H1 (cell line): Measurements from ENCODE around the gene SCGB1A1. TPM values are rescaled to one million over a fixed set of nuclear protein-coding genes. Genes with fewer than 3 reads are reported as not detected.

Experiments
- CTCF ChIA-PET: fragments of 300-600 bp; sonication (Branson Sonifier 250); formaldehyde crosslinking; loops from one replicate; lab custom pipeline; 2021; ENCODE audit not compliant: partially characterized antibody; lab: Charles Lee
- POLR2A ChIA-PET: fragments of 300-600 bp; sonication (Branson Sonifier 250); formaldehyde crosslinking; loops from one replicate; lab custom pipeline; 2021; ENCODE audit warnings: inconsistent platforms; ENCODE audit not compliant: partially characterized antibody; lab: Charles Lee
- DNase-seq, 2 experiments: peaks; one replicate each; pipeline versions ENCODE4 v3.0.0 to v3.0.0-alpha.2; 2010 to 2022; ENCODE audit warnings: low spot score in 2 of 2, low read depth in 1 of 2, mixed read lengths in 1 of 2
- FAIRE-seq: peaks from 2 replicates; lab custom pipeline; 2011; peaks lifted over from hg19 to GRCh38; lab: Jason Lieb, UNC
- H2AFZ ChIP-seq: 2 replicates; pipeline ENCODE4 v1.8.1; 2012; ENCODE audit warnings: low read length, inconsistent platforms
- H2AK5ac ChIP-seq: 2 replicates; pipeline ENCODE4 v1.6.1; 2013; ENCODE audit warnings: low read depth, low read length
- H2BK120ac ChIP-seq: replicated peaks from 2 replicates; pipeline ENCODE3; 2013; ENCODE audit warnings: low read depth, low read length, inconsistent platforms
- H2BK12ac ChIP-seq: 2 replicates; pipeline ENCODE4 v1.6.1; 2013; ENCODE audit warnings: low read depth, low read length
- H2BK15ac ChIP-seq: 2 replicates; pipeline ENCODE4 v1.6.1; 2013; ENCODE audit warnings: low read length
- H2BK20ac ChIP-seq: 2 replicates; pipeline ENCODE4 v1.6.1; 2013; ENCODE audit warnings: low read length
- H2BK5ac ChIP-seq: 2 replicates; pipeline ENCODE4 v1.6.1; 2013; ENCODE audit warnings: low read depth, low read length
- H3K14ac ChIP-seq: 2 replicates; pipeline ENCODE4 v1.6.1; 2013; ENCODE audit warnings: inconsistent platforms; ENCODE audit not compliant: insufficient read length
- H3K18ac ChIP-seq: 2 replicates; pipeline ENCODE4 v1.6.1; 2013; ENCODE audit warnings: low read length; ENCODE audit errors: extremely low read depth
- H3K23ac ChIP-seq: 2 replicates; pipeline ENCODE4 v1.6.1; 2013; ENCODE audit warnings: inconsistent platforms; ENCODE audit not compliant: insufficient read length
- H3K23me2 ChIP-seq: 2 replicates; pipeline ENCODE4 v1.6.1; 2013; ENCODE audit warnings: low read depth, low read length
- H3K27ac ChIP-seq: 2 replicates; pipeline ENCODE4 v1.6.1; 2011; ENCODE audit warnings: low read depth, low read length, inconsistent platforms
- H3K27me3 ChIP-seq, 4 experiments: replicated peaks in 1 of 4; 1 replicate in 1 of 4; 2 replicates in 3 of 4; pipeline versions ENCODE4 v1.6.1 to v1.8.1; 2011 to 2013; ENCODE audit warnings: low read length in 3 of 4, mild to moderate bottlenecking in 3 of 4, inconsistent platforms in 2 of 4, mixed read lengths in 2 of 4, moderate library complexity in 1 of 4; ENCODE audit not compliant: control insufficient read depth in 3 of 4, insufficient read depth in 3 of 4; ENCODE audit errors: extremely low read depth in 1 of 4
- H3K36me3 ChIP-seq, 4 experiments: 2 replicates each; pipeline versions ENCODE4 v1.6.1 to v1.8.1; 2011 to 2013; ENCODE audit warnings: mild to moderate bottlenecking in 4 of 4, low read length in 3 of 4, moderate library complexity in 2 of 4, control low read depth in 1 of 4, inconsistent platforms in 1 of 4; ENCODE audit not compliant: insufficient read depth in 4 of 4, control insufficient read depth in 2 of 4
- H3K4ac ChIP-seq: replicated peaks from 2 replicates; pipeline ENCODE3; 2013; ENCODE audit warnings: low read length, low read depth, mixed read lengths, inconsistent platforms; ENCODE audit not compliant: insufficient read length
- H3K4me1 ChIP-seq, 4 experiments: replicated peaks in 1 of 4; 1 replicate in 1 of 4; 2 replicates in 3 of 4; pipeline versions ENCODE4 v1.6.1 to v1.8.1; 2011 to 2013; ENCODE audit warnings: low read length in 3 of 4, inconsistent platforms in 2 of 4, mixed read lengths in 1 of 4; ENCODE audit not compliant: insufficient read depth in 4 of 4, control insufficient read depth in 3 of 4
- H3K4me2 ChIP-seq, 2 experiments: 2 replicates each; pipeline versions ENCODE4 v1.6.1 to v1.8.1; 2011 to 2013; ENCODE audit warnings: low read depth in 2 of 2, low read length in 2 of 2, control low read depth in 1 of 2, inconsistent platforms in 1 of 2, mild to moderate bottlenecking in 1 of 2; ENCODE audit not compliant: insufficient read depth in 1 of 2
- H3K4me3 ChIP-seq, 4 experiments: fragments of 200-600, 300-600 bp in 1 of 4; sonication (generic), shearing (Covaris generic), sonication (Bioruptor Twin) in 1 of 4; 2 replicates each; pipeline versions ENCODE4 v1.5.1 to v1.8.1; 2011 to 2016; ENCODE audit warnings: low read length in 4 of 4, low read depth in 3 of 4, control low read depth in 2 of 4, inconsistent platforms in 2 of 4, mild to moderate bottlenecking in 2 of 4, mixed read lengths in 1 of 4, moderate library complexity in 1 of 4; ENCODE audit not compliant: insufficient read depth in 2 of 4; ENCODE audit errors: extremely low read depth in 1 of 4
- H3K56ac ChIP-seq: replicated peaks from 2 replicates; pipeline ENCODE3; 2013; ENCODE audit warnings: low read depth, mild to moderate bottlenecking, mixed read lengths, low read length, inconsistent platforms; ENCODE audit not compliant: insufficient read length
- H3K79me1 ChIP-seq: 2 replicates; pipeline ENCODE4 v1.6.1; 2013; ENCODE audit warnings: low read depth, low read length, control low read depth
- H3K79me2 ChIP-seq, 2 experiments: 2 replicates each; pipeline versions ENCODE4 v1.6.1 to v1.8.1; 2012 to 2013; ENCODE audit warnings: low read length in 2 of 2, mild to moderate bottlenecking in 2 of 2, inconsistent platforms in 1 of 2; ENCODE audit not compliant: insufficient read depth in 2 of 2, control insufficient read depth in 1 of 2
- H3K9ac ChIP-seq, 4 experiments: replicated peaks in 1 of 4; 1 replicate in 1 of 4; 2 replicates in 3 of 4; pipeline versions ENCODE4 v1.6.1 to v1.8.1; 2011 to 2013; ENCODE audit warnings: low read depth in 3 of 4, low read length in 3 of 4, control low read depth in 2 of 4, mild to moderate bottlenecking in 2 of 4, moderate library complexity in 2 of 4, inconsistent platforms in 1 of 4; ENCODE audit errors: extremely low read depth in 1 of 4
- H3K9me3 ChIP-seq, 2 experiments: 2 replicates each; pipeline versions ENCODE4 v1.6.1 to v1.8.1; 2012 to 2013; ENCODE audit warnings: mild to moderate bottlenecking in 2 of 2, moderate library complexity in 2 of 2, control low read depth in 1 of 2, inconsistent platforms in 1 of 2, low read depth in 1 of 2, low read length in 1 of 2, mixed read lengths in 1 of 2; ENCODE audit not compliant: insufficient read depth in 2 of 2
- H4K20me1 ChIP-seq, 2 experiments: replicated peaks in 1 of 2; 2 replicates each; pipeline versions ENCODE3 to v1.8.1; 2011 to 2013; ENCODE audit warnings: inconsistent platforms in 2 of 2, low read length in 2 of 2, mild to moderate bottlenecking in 1 of 2; ENCODE audit not compliant: insufficient read depth in 2 of 2, control insufficient read depth in 1 of 2
- H4K5ac ChIP-seq: 2 replicates; pipeline ENCODE4 v1.6.1; 2013; ENCODE audit warnings: low read length, low read depth, mixed read lengths, inconsistent platforms; ENCODE audit not compliant: insufficient read length
- H4K8ac ChIP-seq: 2 replicates; pipeline ENCODE4 v1.8.0; 2013; ENCODE audit warnings: mild to moderate bottlenecking, moderate library complexity, low read length, inconsistent platforms; ENCODE audit not compliant: insufficient read depth; ENCODE audit errors: extremely low read depth
- H4K91ac ChIP-seq: replicated peaks from 2 replicates; pipeline ENCODE3; 2013; ENCODE audit warnings: low read length, mixed read lengths, inconsistent platforms; ENCODE audit not compliant: insufficient read length
- CBX5 ChIP-seq: fragments of 300-800, 300-1000 bp; sonication (generic); IDR thresholded peaks from 2 replicates; pipeline ENCODE4 v1.7.1; 2016; ENCODE audit warnings: antibody characterized with exemption, low read length, low read depth
- CHD1 ChIP-seq: IDR thresholded peaks from 2 replicates; pipeline ENCODE4 v1.6.1; 2012; ENCODE audit warnings: low read depth, low read length, improper control_type of control experiment
- JUN ChIP-seq: IDR thresholded peaks from 2 replicates; pipeline ENCODE4 v1.6.1; 2011; ENCODE audit warnings: low read depth, mild to moderate bottlenecking, improper control_type of control experiment, low read length
- RXRA ChIP-seq: IDR thresholded peaks from 2 replicates; pipeline ENCODE4 v1.6.1; 2011; ENCODE audit warnings: low read depth, mild to moderate bottlenecking, low read length, moderate library complexity; ENCODE audit not compliant: insufficient read depth
- WGBS, 2 experiments: shearing (Covaris generic) in 1 of 2; methylation state at CpG; one replicate each; pipeline versions ENCODE4 v1.1.6 to v1.1.7; 2013 to 2015; ENCODE audit warnings: low lambda C conversion rate in 2 of 2, mixed read lengths in 2 of 2, inconsistent platforms in 1 of 2, low coverage in 1 of 2, missing lambda C conversion rate in 1 of 2; ENCODE audit not compliant: insufficient replicate concordance in 2 of 2, insufficient coverage in 1 of 2, insufficient read length in 1 of 2; ENCODE audit errors: extremely low coverage in 1 of 2, missing lambda C conversion rate in 1 of 2; 5-methylcytosine and 5-hydroxymethylcytosine counted together
- polyA plus RNA-seq, 7 experiments: library from polyadenylated mRNA; depleted of rRNA in 3 of 7; stranded (reverse) in 5 of 7; unstranded in 2 of 7; fragments of >200 nt in 5 of 7; fragments of 200-250 nt in 2 of 7; gene quantifications; 1 replicate in 5 of 7; 2 replicates in 1 of 7; 4 replicates in 1 of 7; pipeline versions ENCODE4 v1.2.1 to v1.2.3, GENCODE V29; 2011 to 2013; ENCODE audit warnings: missing spikeins in 2 of 7, mixed read lengths in 2 of 7
- total RNA-seq: library from RNA; stranded (reverse); fragmentation: NEBNext Ultra II Directional; extraction: Animal tissue kit (Norgen Biotek cat#: 25700); gene quantifications from 2 replicates; pipeline ENCODE4 v1.2.1, GENCODE V29; 2021

SCGB1A1 gene
- total and polyA plus RNA-seq, 2 of the 8 experiments (the other 6 are each of a cell fraction or from before 2014, with no cell fraction given): not detected

DNA sequence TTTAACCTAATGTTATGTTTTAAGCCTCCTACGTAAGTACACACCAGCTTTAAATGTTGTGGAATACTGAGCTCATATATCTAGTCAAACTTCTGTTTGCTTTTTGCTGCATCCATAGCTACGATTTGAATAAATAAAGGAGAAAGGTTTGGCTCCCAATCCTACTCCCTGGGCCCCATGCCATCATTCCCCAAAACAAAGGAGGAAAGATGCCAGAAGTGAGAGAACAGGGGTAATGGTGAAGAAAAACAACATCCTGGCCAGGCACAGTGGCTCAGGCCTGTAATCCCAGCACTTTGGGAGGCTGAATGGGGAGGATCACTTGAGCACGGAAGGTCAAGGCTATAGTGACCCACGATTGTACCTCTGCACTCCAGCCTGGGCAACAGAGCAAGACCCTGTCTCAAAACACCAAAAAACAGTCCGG, 26.5 kb downstream of the SCGB1A1 start:
- Histone ChIP-seq H2BK5ac (no peak overlapping the region), H3K23ac (no peak overlapping the region), H3K4ac (no peak overlapping the region), H3K27me3 (no peaks in the 10 kb centered on the region), H2BK15ac (no peak overlapping the region), H2AK5ac (no peak overlapping the region), H3K36me3 (no peaks in the 10 kb centered on the region), H3K79me2 (no peaks in the 10 kb centered on the region), H2AFZ (no peak overlapping the region), H3K79me1 (no peaks in the 10 kb centered on the region), H2BK120ac (no peak overlapping the region), H3K27ac (no peak overlapping the region), H3K9me3 (no peaks in the 10 kb centered on the region), H3K23me2 (no peaks in the 10 kb centered on the region), H3K14ac (no peak overlapping the region), H3K4me1 (peaks cover 0 to 4% (median 0%) of the 10 kb centered on the region in 4 experiments; a peak in 2 of 7 replicates), H3K56ac (no peak overlapping the region), H3K9ac (no peak overlapping the region), H3K4me2 (no peak overlapping the region), H2BK20ac (no peak overlapping the region), H3K4me3 (no peak overlapping the region), H2BK12ac (no peak overlapping the region), H4K8ac (no peak overlapping the region), H3K18ac (no peak overlapping the region), H4K20me1 (no peaks in the 10 kb centered on the region), H4K5ac (no peak overlapping the region), H4K91ac (no peak overlapping the region)
- ChIA-PET POLR2A (interaction anchor here (0.9 to 2.2 kb wide), 3 partner anchors 13 to 110 kb away, joined by 3 to 7 read pairs (median 5); no protein-coding TSS in a partner anchor), CTCF (interaction anchor here (0.7 to 2.6 kb wide), 11 partner anchors 12 to 178 kb away, joined by 3 to 21 read pairs (median 4); no protein-coding TSS in a partner anchor)
- FAIRE-seq: no peak
- DNase-seq: no peak
- WGBS, 2 experiments: 94% methylated on average over 5 of the region's 5 CpGs; no CpG with 5 or more reads in 1 of the 2 experiments
- TF ChIP-seq RXRA (no peak), CHD1 (no peak), CBX5 (no peak), JUN (no peak)
